GM21737 (cell line): ENCODE results near the gene AIPL1.

Experiments
- ATAC-seq: cut with Tn5 transposase; IDR thresholded peaks from one replicate; pipeline ENCODE4 v1.9.1; 2021; ENCODE audit warnings: mild to moderate bottlenecking, moderate library complexity; ENCODE audit not compliant: unreplicated experiment

AIPL1 gene

GRCh38 chr17:6421700-6422604 is 13.0 kb downstream of the AIPL1 start:
- no peak for ATAC-seq

DNA sequence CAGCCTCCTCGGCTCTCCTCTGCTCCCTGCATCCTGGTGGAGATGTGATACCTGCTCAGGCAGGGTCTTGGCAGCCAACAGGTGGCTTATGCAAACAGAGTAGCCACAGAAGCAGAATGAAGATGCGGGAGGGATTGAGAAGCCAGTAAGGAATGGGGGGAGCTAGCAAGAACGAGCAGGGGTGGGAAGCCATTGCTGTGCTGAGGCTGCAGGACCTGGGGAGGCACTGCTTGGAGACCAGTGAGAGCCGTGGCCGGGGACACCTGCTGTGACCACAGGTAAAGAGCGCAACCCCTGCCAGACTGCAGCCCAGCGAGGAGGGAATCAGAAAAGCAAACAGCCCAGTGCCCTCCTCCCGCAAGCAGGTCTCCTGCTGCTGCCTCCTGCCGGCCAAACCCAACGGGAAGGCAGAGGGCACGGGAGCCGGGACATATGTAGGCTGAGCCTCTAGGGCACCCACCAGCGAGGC is 14.7 kb downstream of the AIPL1 start:
- no peak for ATAC-seq

DNA sequence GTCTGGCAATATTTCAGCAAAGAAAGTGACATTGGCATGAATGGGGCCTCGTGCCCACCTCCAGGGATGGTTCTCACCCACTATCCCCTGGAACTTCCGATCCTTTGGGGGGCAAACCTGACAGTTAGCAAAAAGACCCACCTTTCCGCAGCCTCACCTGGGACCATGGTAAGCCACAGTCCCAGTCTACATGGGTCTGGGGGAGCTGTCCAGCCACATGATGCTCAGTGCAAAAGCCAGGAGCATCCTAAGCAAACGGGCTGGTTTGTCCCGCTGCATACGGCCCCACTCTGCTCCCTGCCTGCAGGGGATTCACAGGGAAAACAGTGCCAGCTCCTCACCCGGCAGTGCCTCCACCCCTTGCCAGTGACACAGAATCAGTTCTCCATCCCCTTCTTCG is 19.3 kb downstream of the AIPL1 start:
- ATAC-seq: no peak

DNA sequence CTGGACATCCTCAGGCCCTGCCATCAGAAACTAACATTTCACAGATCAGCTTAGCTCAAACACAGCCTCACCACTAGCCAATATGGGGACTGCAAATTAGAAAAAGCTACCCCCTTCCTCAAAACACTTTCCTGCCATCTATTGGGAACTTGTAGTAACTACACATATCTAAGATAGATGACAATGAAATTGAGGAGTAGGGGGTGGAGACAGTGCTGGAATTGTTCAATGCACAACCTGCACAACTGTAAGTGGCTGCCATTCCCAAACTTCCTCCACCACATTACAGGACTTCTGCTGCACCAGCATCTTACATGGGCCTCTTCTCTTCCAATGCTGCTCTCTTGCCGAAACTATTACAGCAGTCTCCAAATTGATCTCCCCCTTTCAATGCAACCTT is 21.9 kb downstream of the AIPL1 start:
- ATAC-seq: no peak

GRCh38 chr17:6408735-6409134 is 26.2 kb downstream of the AIPL1 start:
- ATAC-seq: no peak

GRCh38 chr17:6408276-6408675 is 26.6 kb downstream of the AIPL1 start:
- ATAC-seq: no peak

GRCh38 chr17:6402258-6402657 is 32.7 kb downstream of the AIPL1 start:
- no peak for ATAC-seq

DNA sequence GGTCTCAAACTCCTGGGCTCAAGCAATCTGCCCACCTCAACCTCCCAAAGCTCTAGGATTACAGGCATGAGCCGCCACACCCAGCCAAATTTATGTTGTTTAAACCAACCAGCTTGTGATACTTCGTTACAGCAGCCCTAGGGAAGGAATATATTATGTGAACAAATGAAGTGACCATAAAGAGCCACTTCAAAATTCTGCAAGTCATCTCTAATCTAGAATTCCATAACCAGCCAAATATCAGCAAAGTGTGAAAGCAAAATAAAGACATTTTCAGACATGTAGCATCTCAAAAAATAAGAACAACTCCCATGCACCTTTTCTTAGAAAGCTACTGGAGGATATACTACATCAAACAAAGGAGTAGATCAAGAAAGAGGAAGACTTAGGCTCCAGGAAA is 36.0 kb downstream of the AIPL1 start:
- ATAC-seq: no peak

- ATAC-seq: no peak
Measured at GRCh38 chr17:6394055-6394606, 40.8 kb downstream of the AIPL1 start.

DNA sequence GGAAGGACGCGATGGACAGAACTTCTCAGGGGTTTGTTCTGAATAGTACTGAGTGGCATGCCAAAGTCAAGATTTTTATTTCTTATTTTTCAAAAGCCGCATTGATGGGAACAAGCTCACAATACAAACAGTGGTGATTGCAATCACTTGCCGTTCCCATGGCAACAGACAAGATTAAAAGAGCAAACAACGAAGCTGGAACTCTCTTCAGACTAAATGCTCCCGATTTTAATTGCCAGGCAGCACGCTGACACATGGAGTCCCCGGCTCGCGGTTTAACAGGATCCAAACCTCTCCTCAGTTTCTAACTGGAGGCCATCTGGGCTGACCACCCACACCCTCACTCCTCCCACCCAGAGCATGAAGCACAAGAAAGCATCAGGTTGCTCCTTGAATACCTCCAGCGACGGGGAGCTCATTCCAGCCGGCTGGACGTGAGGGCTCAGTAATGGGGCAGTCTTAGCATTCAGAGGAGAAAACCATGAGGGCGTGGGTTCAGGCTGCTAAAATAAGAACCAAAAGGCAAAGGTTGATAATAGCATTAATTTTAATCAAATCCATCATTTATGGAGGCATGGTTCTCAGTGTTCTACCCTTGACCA is 41.5 kb downstream of the AIPL1 start:
- no peak for ATAC-seq

DNA sequence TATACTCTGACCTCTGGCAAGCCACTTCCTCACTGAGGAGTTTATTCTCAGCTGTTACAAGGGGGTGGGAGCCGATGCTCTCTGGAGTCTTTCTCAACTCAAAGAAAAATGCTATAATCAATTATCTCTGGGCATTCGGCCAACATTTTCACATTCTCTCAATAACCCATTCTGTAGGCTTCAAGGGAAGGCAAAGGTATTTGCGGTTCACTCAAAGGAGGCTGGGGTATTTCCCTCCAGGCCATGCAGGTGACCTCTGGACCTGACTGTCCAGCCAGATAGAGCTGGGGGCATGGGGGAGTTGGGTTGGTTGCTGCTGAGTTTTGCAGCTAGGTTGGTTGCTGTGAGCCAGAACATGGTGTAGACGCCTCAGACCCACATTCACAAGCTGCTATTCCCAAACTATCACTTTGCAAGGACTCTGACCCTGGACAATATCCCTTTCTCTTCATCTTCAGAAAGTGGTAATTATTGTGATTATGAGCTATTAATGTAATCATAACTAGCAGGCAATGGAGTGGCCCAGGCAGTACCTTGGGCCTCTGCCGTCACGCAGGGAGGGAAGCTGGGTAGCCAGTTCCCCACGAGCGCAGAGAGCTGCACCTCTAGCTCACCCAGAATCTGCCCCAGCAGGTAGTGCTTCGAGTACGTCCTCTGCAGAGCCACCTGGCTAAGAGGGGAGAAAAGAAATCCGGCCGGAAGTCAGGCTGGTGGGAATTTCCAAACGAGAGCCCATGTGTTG is 42.1 kb downstream of the AIPL1 start:
- ATAC-seq: no peak

DNA sequence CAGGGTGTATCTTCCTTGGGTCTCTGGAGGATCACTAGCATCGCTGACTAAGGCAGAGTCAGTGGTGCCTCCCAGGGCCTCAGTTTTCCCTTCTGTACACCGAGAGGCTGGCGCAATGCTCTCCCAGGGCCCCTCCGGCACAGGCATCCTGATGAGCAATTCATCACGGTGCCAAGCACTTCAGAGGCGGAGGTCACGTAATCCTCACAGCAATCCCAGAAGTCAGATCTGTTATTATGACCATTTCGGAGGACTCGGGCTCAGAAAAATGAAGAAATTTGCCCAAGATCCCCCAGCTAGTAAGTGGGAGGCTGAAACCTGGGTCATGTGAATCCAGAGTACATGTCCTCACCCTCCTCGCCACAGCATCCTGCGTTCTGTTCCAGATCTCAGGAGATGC is 46.5 kb downstream of the AIPL1 start:
- ATAC-seq: no peak

- no peak for ATAC-seq
Measured at GRCh38 chr17:6387858-6388257, 47.1 kb downstream of the AIPL1 start.

DNA sequence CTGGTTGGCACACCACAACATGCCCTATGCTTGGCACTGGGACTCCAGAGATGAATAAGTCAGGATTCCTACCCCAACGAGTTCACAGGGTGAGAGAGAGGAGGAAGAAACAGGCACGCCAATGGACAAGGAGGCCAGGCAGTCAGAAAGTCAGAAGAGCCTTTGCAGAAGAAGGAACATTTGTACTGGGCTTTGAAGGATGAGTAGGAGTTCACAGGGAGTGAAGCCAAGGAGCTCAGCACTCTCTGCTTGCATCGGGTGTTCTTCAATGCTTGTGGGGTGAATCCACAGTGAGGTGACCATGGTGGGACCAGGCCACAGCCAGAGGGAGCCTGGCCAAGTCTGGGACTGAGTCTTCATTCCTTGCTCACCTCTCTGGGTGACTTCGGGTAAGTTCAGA is 47.5 kb downstream of the AIPL1 start:
- no peak for ATAC-seq

DNA sequence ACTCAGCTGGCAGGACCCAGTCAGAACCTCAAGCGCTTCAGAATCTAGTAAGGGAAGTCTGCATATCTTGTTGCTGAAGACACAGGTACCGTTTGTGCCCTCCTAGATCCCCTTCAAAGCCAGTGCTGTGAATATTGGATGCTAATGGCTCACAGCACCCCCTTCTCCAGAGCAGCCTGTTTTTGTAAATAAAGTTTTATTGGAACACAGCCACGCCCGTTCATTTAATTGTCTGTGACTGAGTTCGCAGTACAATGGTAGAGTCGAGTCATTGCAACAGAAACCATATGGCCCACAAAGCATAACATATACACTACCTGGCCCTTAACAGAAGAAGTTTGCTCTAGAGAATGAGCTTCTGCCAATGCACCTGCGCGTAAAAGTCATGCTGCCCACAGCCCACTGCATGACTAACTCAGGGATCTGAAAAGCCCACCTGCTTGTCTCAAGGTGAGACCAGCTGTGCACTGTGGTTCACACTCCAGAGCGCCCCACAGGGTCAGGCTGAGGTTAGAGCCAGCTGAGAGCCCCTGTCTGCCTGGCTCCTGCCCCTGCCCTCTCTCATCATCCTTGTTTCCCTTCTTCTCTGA is 48.8 kb downstream of the AIPL1 start:
- ATAC-seq: no peak

DNA sequence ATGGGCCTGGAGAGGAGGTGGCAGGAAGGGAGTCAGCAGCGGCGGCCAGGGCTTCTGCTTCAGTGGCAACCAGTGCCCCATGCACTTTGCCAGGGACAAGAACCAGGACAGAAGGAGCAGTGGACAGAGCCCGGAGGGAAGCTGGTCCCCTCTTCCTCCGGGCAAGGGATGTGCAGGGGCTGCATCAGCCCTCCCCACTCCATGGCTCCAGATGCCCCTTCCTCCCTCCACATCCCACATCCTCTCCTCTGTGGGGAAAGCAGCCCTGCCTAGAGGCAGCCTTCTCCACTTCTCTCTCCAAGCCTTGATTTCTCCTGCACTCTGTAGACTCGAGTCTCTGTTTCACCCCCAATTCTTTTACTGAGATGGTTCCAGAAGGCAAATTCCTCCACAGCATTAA is 50.4 kb downstream of the AIPL1 start:
- no peak for ATAC-seq

DNA sequence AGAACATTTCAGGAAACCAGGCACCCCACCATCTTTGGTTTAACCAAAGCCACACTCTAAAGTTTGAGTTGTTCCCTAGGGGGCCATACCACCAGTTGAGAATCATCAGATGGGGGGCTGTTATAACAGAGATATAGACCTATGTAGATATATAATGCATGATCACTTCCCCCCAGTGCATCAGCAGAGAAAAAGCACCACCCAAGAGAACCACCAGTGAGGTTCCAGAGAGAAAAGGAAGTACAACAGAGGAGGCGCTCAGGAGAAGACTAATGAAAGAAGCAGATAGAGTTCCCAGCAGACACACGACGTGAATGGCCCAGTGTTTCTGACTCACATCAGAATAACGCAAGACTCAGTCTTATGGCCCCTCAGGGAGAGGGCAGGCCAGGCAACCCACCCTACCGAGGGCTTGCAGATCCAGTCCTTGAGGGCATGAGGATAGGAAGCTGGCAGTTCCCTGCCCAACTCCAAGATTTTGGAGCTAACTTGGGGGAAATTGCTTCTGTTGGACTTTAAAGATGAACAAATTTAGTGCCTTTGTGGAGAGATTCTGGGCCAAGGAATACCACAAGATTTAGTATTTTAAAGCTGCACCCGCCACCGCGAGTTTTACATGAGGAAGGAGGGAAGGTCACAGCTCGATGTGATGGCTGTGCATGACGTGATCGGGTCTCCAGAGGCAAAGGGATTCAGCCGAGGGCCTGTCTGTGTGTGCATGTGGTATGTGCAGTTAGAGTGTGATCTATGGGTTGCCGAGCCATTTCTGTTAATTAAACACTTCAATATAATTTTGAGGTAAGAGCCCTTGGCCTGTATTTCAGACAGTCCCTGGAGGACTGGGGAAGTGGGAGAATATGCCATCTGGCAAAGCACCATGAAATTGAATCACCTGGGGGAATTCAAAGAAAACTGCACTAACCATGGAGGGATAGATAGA is 53.1 kb downstream of the AIPL1 start:
- no peak for ATAC-seq

DNA sequence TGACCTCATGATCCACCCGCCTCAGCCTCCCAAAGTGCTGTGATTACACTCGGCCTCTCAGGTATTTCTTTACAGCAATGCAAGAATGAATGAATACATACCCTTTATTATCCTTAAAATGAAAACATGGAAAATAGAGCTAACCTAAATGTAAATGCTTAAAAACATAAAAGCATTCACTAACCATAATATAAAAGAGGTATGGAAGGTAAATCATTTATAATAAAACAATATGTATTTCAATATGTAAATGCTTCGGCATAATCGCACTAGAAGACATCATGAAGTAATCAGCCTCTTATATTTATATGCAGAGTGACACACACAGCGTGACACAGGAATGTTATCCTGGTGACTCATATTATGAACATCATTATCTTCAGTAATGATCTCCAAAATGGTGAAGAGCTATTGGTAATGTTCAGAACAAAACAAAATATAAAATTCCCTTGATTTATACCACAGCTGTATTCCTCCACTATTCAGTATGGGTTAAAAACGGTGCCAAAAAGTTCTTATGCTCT is 53.9 kb downstream of the AIPL1 start:
- ATAC-seq: no peak

DNA sequence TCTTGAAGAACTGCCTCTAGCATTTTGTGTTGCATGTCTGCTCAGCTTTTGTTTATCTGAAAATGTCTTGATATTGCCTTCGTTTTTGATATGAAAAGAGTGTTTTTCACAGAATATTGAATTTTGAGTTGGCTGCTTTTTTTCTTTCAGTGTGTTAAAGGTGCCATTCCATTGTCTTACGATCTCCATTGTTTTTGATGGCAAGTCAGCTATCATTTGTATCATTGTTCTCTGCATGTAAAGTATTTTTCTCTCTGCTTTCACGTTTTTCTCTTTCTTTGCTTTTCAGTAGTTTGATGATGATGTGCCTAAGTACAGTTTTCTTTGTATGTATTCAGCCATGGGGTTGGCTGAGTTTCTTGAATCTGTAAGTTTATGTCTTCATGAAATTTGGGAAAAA is 57.0 kb downstream of the AIPL1 start:
- ATAC-seq: no peak

DNA sequence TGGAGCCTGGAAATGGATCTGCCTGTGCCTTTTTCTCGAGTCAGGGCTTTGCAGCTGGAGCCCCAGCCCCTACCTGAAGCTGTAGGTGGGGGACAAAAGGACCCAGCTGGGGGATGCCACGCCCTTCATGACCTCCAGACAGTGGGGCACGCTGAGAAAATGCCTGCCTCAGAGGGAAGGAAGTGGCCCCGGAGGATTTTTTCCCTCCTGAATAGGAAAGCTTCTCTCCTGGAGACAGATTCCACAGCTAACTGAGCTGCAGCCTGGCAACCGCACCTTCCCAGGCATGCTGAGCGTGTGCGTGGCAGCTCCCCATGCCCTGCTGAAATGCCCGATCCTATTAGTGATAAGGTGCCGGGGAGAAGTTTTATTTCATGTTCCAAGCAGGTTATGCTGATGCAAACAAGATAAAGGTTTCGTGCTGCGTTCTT is 58.0 kb downstream of the AIPL1 start:
- ATAC-seq: no peak
